Activated naive CD4-positive, alpha-beta T cell treated with anti-CD3 and anti-CD28 coated beads, Interleukin-2, amount 50 U/mL, for 72 hours (primary cell): Measurements from ENCODE around the gene LPAR1. TPM values are rescaled to one million over a fixed set of nuclear protein-coding genes. Genes with fewer than 3 reads are reported as not detected.

Experiments
- ATAC-seq, 2 donors: fragments of 150-1000 bp; cut with Tn5 transposase; 2 replicates each; pipeline ENCODE4 v1.10.0; 2021; ENCODE audit warnings: mild to moderate bottlenecking in 2 of 2, moderate library complexity in 2 of 2
- DNase-seq, 2 donors: peaks; one replicate each; pipeline ENCODE4 v3.0.0; 2021 to 2022; ENCODE audit warnings: low spot score in 2 of 2
- H3K27ac Mint-ChIP-seq, 2 donors: one replicate each; pipeline ENCODE4 v1.8.0; 2022; ENCODE audit warnings: mild to moderate bottlenecking in 2 of 2, mixed read lengths in 2 of 2
- H3K36me3 Mint-ChIP-seq, 2 donors: one replicate each; pipeline ENCODE4 v1.8.0; 2022; ENCODE audit warnings: mixed read lengths in 2 of 2
- H3K9me3 Mint-ChIP-seq, 2 donors: one replicate each; pipeline ENCODE4 v1.8.0; 2022; ENCODE audit warnings: mixed read lengths in 2 of 2
- total RNA-seq, 2 donors: library from RNA; stranded (reverse); gene quantifications; one replicate each; pipeline ENCODE4 v1.2.3, GENCODE V29; 2022

The LPAR1 gene
- total RNA-seq, 2 donors from 2014 or later = not detected

- Mint-ChIP-seq H3K27ac (no peak overlapping the region), H3K9me3 (no peaks in the 10 kb centered on the region), H3K36me3 (no peaks in the 10 kb centered on the region)
- ATAC-seq (no peak), DNase-seq (no peak)
These were observed 21.7 kb downstream of the LPAR1 start for GRCh38 chr9:111016426-111017045.

GRCh38 chr9:111016016-111016415 lies 22.3 kb downstream of the LPAR1 start:
- Mint-ChIP-seq H3K9me3 (no peaks in the 10 kb centered on the region), H3K36me3 (no peaks in the 10 kb centered on the region), H3K27ac (no peak overlapping the region)
- ATAC-seq = no peak
- DNase-seq = no peak

- Mint-ChIP-seq H3K36me3 (no peaks in the 10 kb centered on the region), H3K9me3 (no peaks in the 10 kb centered on the region), H3K27ac (no peak overlapping the region)
- DNase-seq (no peak), ATAC-seq (no peak)
These were observed 24.6 kb downstream of the LPAR1 start for GRCh38 chr9:111013707-111014106.

GRCh38 chr9:111013250-111013649 lies 25.0 kb downstream of the LPAR1 start:
- no peak overlapping the region for H3K27ac Mint-ChIP-seq
- H3K9me3 Mint-ChIP-seq = no peaks in the 10 kb centered on the region
- no peaks in the 10 kb centered on the region for H3K36me3 Mint-ChIP-seq
- DNase-seq (no peak), ATAC-seq (no peak)

- Mint-ChIP-seq H3K36me3 (no peaks in the 10 kb centered on the region), H3K27ac (no peak overlapping the region), H3K9me3 (peaks cover 9 to 13% of the 10 kb centered on the region in 2 donors)
- DNase-seq (no peak), ATAC-seq (no peak)
These were observed 29.9 kb downstream of the LPAR1 start for GRCh38 chr9:111008158-111009075.

GRCh38 chr9:111005746-111006470 lies 32.4 kb downstream of the LPAR1 start:
- no peak for ATAC-seq
- H3K27ac Mint-ChIP-seq = no peak overlapping the region
- DNase-seq = no peak
- H3K9me3 Mint-ChIP-seq = peaks cover 9 to 13% of the 10 kb centered on the region in 2 donors
- no peaks in the 10 kb centered on the region for H3K36me3 Mint-ChIP-seq

- ATAC-seq (no peak), DNase-seq (no peak)
- Mint-ChIP-seq H3K9me3 (peaks cover 9 to 13% of the 10 kb centered on the region in 2 donors), H3K27ac (no peak overlapping the region), H3K36me3 (no peaks in the 10 kb centered on the region)
These were observed 33.3 kb downstream of the LPAR1 start for GRCh38 chr9:111004936-111005335.

GRCh38 chr9:111003182-111003581 lies 35.1 kb downstream of the LPAR1 start:
- DNase-seq (no peak), ATAC-seq (no peak)
- Mint-ChIP-seq H3K9me3 (peaks cover 9 to 13% of the 10 kb centered on the region in 2 donors), H3K36me3 (no peaks in the 10 kb centered on the region), H3K27ac (no peak overlapping the region)

- Mint-ChIP-seq H3K36me3 (no peaks in the 10 kb centered on the region), H3K9me3 (peaks cover 9 to 13% of the 10 kb centered on the region in 2 donors), H3K27ac (no peak overlapping the region)
- DNase-seq = no peak
- no peak for ATAC-seq
These were observed 36.7 kb downstream of the LPAR1 start for GRCh38 chr9:111001526-111001925.

- DNase-seq (no peak), ATAC-seq (no peak)
- Mint-ChIP-seq H3K27ac (no peak overlapping the region), H3K9me3 (peaks cover 5 to 8% of the 10 kb centered on the region in 2 donors), H3K36me3 (no peaks in the 10 kb centered on the region)
These were observed 38.1 kb downstream of the LPAR1 start for GRCh38 chr9:111000202-111000601.

- Mint-ChIP-seq H3K9me3 (peaks cover under 1 to 3% of the 10 kb centered on the region in 2 donors), H3K36me3 (no peaks in the 10 kb centered on the region), H3K27ac (no peak overlapping the region)
- ATAC-seq = no peak
- no peak for DNase-seq
These were observed 38.9 kb downstream of the LPAR1 start for GRCh38 chr9:110999379-110999778.

GRCh38 chr9:110997847-110998246 lies 40.4 kb downstream of the LPAR1 start:
- Mint-ChIP-seq H3K27ac (no peak overlapping the region), H3K9me3 (no peaks in the 10 kb centered on the region), H3K36me3 (no peaks in the 10 kb centered on the region)
- no peak for ATAC-seq
- DNase-seq = no peak

- no peaks in the 10 kb centered on the region for H3K36me3 Mint-ChIP-seq
- no peaks in the 10 kb centered on the region for H3K9me3 Mint-ChIP-seq
- H3K27ac Mint-ChIP-seq = no peak overlapping the region
- ATAC-seq = no peak
- DNase-seq = no peak
These were observed 41.6 kb downstream of the LPAR1 start for GRCh38 chr9:110996436-110997220.

- Mint-ChIP-seq H3K36me3 (no peaks in the 10 kb centered on the region), H3K9me3 (no peaks in the 10 kb centered on the region), H3K27ac (no peak overlapping the region)
- no peak for ATAC-seq
- no peak for DNase-seq
These were observed 42.6 kb downstream of the LPAR1 start for GRCh38 chr9:110995420-110996340.

GRCh38 chr9:110994771-110995241 lies 43.5 kb downstream of the LPAR1 start:
- Mint-ChIP-seq H3K36me3 (no peaks in the 10 kb centered on the region), H3K9me3 (no peaks in the 10 kb centered on the region), H3K27ac (no peak overlapping the region)
- ATAC-seq (no peak), DNase-seq (no peak)
